ENCODE measurements around the gene MTMR1. TPM values are rescaled to one million over a fixed set of nuclear protein-coding genes. Genes with fewer than 3 reads are reported as not detected.

MTMR1 gene
- total RNA-seq, 4 donors from 2014 or later: 32.6 to 54.4 (median 38.4) TPM

DNA sequence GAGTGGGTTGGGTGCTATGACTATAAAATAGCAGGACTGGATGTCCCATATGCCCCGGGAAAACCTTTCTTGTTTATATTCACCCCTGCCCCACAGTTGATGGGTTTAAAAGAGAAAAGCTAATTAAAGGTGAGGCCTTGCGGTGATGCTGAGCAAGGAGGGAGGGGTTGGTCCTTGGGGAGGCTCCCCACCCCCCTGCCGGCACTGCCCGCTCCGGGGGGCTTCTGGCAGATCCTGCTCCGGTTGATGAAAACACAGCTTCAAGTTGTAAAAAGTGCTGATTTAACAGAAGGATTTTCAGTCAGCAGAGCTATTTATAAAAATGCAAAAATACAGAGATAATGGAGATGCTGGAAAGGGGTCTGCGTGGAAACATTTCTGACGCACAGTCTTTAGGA, 68.6 kb downstream of the MTMR1 start:
- DNase-seq (ENCODE audit: low spot score in 2 of 2): no peak
- peaks cover 7% of the 10 kb centered on the region for H3K36me3 ChIP-seq
- H3K27ac ChIP-seq: no peak overlapping the region
- H3K27me3 ChIP-seq: no peaks in the 10 kb centered on the region
- no peaks in the 10 kb centered on the region for H3K9me3 ChIP-seq
- TF ChIP-seq POLR2AphosphoS5 (IDR thresholded peaks at IDR 0.05) (no peak), EP300 (IDR thresholded peaks at IDR 0.05) (no peak), POLR2A (IDR thresholded peaks at IDR 0.05) (no peak)
- TF ChIP-seq, protein P1, sequence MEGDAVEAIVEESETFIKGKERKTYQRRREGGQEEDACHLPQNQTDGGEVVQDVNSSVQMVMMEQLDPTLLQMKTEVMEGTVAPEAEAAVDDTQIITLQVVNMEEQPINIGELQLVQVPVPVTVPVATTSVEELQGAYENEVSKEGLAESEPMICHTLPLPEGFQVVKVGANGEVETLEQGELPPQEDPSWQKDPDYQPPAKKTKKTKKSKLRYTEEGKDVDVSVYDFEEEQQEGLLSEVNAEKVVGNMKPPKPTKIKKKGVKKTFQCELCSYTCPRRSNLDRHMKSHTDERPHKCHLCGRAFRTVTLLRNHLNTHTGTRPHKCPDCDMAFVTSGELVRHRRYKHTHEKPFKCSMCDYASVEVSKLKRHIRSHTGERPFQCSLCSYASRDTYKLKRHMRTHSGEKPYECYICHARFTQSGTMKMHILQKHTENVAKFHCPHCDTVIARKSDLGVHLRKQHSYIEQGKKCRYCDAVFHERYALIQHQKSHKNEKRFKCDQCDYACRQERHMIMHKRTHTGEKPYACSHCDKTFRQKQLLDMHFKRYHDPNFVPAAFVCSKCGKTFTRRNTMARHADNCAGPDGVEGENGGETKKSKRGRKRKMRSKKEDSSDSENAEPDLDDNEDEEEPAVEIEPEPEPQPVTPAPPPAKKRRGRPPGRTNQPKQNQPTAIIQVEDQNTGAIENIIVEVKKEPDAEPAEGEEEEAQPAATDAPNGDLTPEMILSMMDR (IDR thresholded peaks at IDR 0.05): no peak
- H3K4me3 ChIP-seq: no peak overlapping the region
- 86% methylated on average over 8 of the region's 8 CpGs for WGBS
- H3K4me1 ChIP-seq: no peaks in the 10 kb centered on the region

DNA sequence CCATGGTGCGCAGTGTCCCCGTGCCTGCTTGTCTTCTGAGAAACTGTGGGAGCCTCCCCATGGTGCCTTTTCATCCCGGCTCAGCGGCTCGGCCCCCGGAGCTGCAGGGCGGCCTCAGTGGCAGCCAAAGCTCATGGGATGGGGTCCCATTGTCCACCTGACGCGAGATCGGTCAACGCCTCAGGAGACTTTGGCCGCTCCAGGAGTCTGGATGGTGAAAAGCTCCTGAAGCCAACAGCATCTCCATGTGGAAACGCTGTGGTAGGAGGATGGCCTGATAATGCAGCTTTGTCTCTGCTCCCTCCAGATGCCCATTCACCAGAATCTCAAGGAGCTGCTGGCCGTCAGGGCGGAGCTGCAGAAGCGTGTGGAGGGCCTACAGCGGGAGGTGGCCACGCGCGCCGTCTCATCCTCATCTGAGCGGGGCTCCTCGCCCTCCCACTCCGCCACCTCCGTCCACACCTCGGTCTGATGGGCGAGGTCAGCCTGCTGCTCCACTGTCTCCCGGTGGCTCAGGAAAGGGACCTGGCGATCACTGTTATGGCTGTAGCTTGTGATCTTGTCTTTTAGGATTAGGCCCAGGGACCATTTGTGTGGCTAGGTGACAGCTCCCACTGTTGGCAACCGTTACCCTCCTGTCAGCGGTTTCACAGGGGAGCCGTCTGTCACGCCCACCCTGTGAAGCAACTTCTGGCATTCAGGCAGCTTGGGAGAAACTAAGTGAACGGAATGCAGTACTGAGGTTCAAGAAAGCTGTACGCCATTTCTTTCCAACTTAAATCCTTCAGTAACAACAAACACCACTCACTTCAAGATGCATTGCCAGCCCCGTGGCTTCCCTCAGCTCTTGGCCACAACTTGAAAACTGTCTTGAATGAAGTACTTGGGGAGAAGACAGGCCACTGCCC, 69.3 kb downstream of the MTMR1 start:
- DNase-seq (ENCODE audit: low spot score in 2 of 2): no peak
- Histone ChIP-seq H3K4me3 (no peak overlapping the region), H3K27ac (no peak overlapping the region), H3K9me3 (no peaks in the 10 kb centered on the region), H3K27me3 (no peaks in the 10 kb centered on the region), H3K4me1 (peaks cover 7% of the 10 kb centered on the region), H3K36me3 (peaks cover 4% of the 10 kb centered on the region)
- 81% methylated on average over 35 of the region's 36 CpGs for WGBS
- TF ChIP-seq, protein P1 (IDR thresholded peaks at IDR 0.05): no peak

DNA sequence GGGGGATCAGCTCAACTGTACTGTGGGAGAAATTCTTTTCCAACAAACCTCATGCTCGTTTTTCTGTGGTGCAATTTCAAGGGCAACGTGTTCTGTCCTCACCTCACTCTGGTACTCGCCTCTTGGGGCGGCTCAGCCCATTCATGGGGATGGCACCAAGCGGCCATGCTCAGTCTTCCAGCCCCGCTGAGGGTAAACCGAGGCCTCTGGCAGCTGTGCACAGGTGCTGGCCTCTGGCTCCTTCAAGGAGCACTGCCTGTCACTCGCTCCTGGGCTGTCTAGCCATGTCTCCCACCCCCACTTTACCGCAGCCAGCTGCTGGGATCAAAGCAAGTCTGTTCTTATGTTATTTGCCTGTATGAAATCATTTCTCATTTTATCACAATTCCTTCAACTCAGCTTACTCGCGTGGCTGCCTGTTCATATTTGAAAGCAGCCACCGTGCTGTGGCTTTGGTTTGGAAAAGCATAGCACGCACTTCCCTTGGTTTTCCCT, 70.2 kb downstream of the MTMR1 start:
- WGBS: 78% methylated on average over 13 of the region's 13 CpGs
- Histone ChIP-seq H3K27ac (no peak overlapping the region), H3K36me3 (peaks cover 4% of the 10 kb centered on the region), H3K4me3 (no peak overlapping the region), H3K9me3 (no peaks in the 10 kb centered on the region), H3K4me1 (peaks cover 12% of the 10 kb centered on the region), H3K27me3 (no peaks in the 10 kb centered on the region)
- no peak for DNase-seq (ENCODE audit: low spot score in 2 of 2)
- TF ChIP-seq, protein P1 (IDR thresholded peaks at IDR 0.05): no peak

DNA sequence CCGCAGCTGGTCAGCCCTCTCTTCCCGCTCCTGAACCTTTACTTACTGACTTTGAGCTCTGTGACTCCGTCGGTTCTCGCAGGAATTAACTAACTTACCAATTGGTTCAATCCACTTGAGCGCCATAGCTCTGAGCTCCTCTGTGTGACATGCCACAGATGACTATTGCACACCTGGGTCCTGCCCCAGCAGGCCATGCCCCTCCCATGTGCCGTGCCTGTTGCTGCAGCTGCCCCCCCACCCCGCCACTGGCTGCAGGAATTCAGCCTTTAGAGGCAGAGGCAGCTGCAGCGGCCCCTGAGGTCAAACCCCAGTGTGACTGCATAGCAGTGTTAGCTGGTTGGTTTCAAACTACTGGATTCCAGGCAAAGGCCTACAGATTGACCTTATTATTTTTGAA, 70.6 kb downstream of the MTMR1 start:
- no peak for TF ChIP-seq POLR2A (IDR thresholded peaks at IDR 0.05)
- TF ChIP-seq, protein P1 (IDR thresholded peaks at IDR 0.05): no peak
- Histone ChIP-seq H3K36me3 (peaks cover 4% of the 10 kb centered on the region), H3K4me1 (peaks cover 12% of the 10 kb centered on the region), H3K27me3 (no peaks in the 10 kb centered on the region), H3K27ac (no peak overlapping the region), H3K9me3 (no peaks in the 10 kb centered on the region), H3K4me3 (no peak overlapping the region)
- WGBS: 79% methylated on average over 9 of the region's 9 CpGs
- no peak for DNase-seq (ENCODE audit: low spot score in 2 of 2)

DNA sequence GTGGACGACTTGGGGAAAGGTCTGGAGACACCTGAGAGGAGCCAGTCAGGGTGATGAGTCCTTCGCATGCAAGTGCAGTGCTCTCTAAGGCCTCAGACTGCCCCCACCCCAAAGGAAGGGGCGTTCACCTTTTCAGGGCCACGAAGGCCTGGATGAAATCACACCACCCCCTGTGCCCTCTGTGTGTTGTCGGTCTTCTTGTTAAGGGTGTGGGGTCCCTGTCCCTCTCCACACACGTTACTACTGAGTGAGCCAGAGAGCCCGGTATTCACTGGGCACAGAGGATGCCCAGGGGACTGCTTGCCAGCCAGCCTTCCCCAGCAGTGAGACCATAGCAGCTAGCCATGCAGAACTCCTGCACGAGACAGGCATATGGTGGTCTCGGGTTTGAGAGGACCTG, 72.0 kb downstream of the MTMR1 start:
- Histone ChIP-seq H3K27ac (no peak overlapping the region), H3K36me3 (no peaks in the 10 kb centered on the region), H3K4me3 (no peak overlapping the region), H3K27me3 (no peaks in the 10 kb centered on the region), H3K4me1 (peaks cover 16% of the 10 kb centered on the region), H3K9me3 (no peaks in the 10 kb centered on the region)
- 79% methylated on average over 8 of the region's 9 CpGs for WGBS
- TF ChIP-seq POLR2AphosphoS5 (IDR thresholded peaks at IDR 0.05) (no peak), EP300 (IDR thresholded peaks at IDR 0.05) (no peak), POLR2A (IDR thresholded peaks at IDR 0.05) (no peak)
- TF ChIP-seq, protein P1 (IDR thresholded peaks at IDR 0.05): no peak
- no peak for DNase-seq (ENCODE audit: low spot score in 2 of 2)
